ENCODE data around the gene ZMYND8.

Gene ZMYND8

DNA sequence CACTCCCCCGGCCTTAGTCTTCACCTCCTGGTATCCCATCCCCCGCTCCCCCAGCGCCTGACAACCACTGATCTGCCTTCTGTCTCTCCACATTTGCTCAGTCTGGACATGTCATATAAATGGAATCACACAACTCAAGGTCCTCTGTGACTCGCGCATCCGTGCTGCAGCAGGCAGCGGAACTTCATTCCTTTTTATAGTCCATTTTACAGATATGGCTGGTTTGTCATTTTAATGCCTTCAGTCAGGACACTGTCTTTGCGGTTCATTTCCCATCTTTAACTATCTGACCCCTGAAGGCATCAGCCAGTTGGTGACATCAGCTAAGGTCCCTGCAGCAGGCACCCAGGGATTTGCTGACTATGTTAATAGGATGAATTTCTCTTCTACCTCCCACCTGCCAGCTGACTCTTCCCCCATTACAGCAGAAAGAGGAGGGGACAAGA, 125.7 kb downstream of the ZMYND8 start:
- no peak overlapping the region for H3K27ac ChIP-seq (replicated peaks; ENCODE audit: low read length)
- no peak for DNase-seq (ENCODE audit: low spot score)
- peaks cover 0 to 4% of the 10 kb centered on the region in 2 donors for H3K4me1 ChIP-seq (ENCODE audit: control insufficient read depth in 2 of 2, insufficient read depth in 1 of 2, low read depth in 1 of 2, low read length in 2 of 2)

GRCh38 chr20:47228654-47229053, 127.8 kb downstream of the ZMYND8 start:
- Histone ChIP-seq H3K14ac (ENCODE audit: low read length) (no peak overlapping the region), H2AK5ac (ENCODE audit: low read depth, low read length) (no peak overlapping the region), H3K9ac (ENCODE audit: low read depth, low read length, poor library complexity) (no peak overlapping the region), H3K36me3 (replicated peaks in 1 of 2; ENCODE audit: control insufficient read depth in 2 of 2, insufficient read depth in 2 of 2, low read length in 2 of 2) (peaks cover 43 to 100% of the 10 kb centered on the region in 2 donors), H2BK15ac (ENCODE audit: low read length) (no peak overlapping the region), H3K18ac (ENCODE audit: low read length) (no peak overlapping the region), H2BK5ac (ENCODE audit: low read length) (no peak overlapping the region), H3K4me1 (ENCODE audit: control insufficient read depth in 2 of 2, insufficient read depth in 1 of 2, low read depth in 1 of 2, low read length in 2 of 2) (peaks cover 0 to 4% of the 10 kb centered on the region in 2 donors), H2BK120ac (ENCODE audit: low read depth, low read length) (no peak overlapping the region), H3K9me3 (replicated peaks in 1 of 2; ENCODE audit: control insufficient read depth in 2 of 2, insufficient read depth in 1 of 2, low read depth in 1 of 2, low read length in 2 of 2) (no peaks in the 10 kb centered on the region), H2AFZ (ENCODE audit: low read length) (no peak overlapping the region), H4K8ac (ENCODE audit: low read depth, low read length) (no peak overlapping the region), H3K23ac (ENCODE audit: low read depth, low read length, poor library complexity) (no peak overlapping the region), H3K4ac (ENCODE audit: low read length) (no peak overlapping the region), H3K4me3 (ENCODE audit: low read length in 2 of 2) (no peak overlapping the region), H4K91ac (ENCODE audit: low read depth, low read length, poor library complexity) (no peak overlapping the region), H3K27me3 (ENCODE audit: control insufficient read depth in 3 of 3, insufficient read depth in 3 of 3, low read depth in 1 of 3, low read length in 3 of 3) (no peaks in the 10 kb centered on the region), H2BK12ac (ENCODE audit: low read length) (no peak overlapping the region), H3K4me2 (ENCODE audit: insufficient read depth, low read length, poor library complexity, severe bottlenecking) (no peak overlapping the region), H3K79me1 (ENCODE audit: low read depth, low read length) (peaks cover 2% of the 10 kb centered on the region), H3K27ac (replicated peaks; ENCODE audit: low read length) (no peak overlapping the region)
- WGBS, 2 donors (ENCODE audit: extremely low coverage in 2 of 2, insufficient read length in 2 of 2, insufficient replicate concordance in 1 of 2) = no CpG with 5 or more reads among the region's 5 CpGs
- no peak for DNase-seq (ENCODE audit: low spot score)

More for the DNA sequence above, 125.7 kb downstream of the ZMYND8 start:
- Histone ChIP-seq H2AK5ac (ENCODE audit: low read depth, low read length) (no peak overlapping the region), H2BK15ac (ENCODE audit: low read length) (no peak overlapping the region), H3K4me2 (ENCODE audit: insufficient read depth, low read length, poor library complexity, severe bottlenecking) (no peak overlapping the region), H3K9me3 (replicated peaks in 1 of 2; ENCODE audit: control insufficient read depth in 2 of 2, insufficient read depth in 1 of 2, low read depth in 1 of 2, low read length in 2 of 2) (no peaks in the 10 kb centered on the region), H2BK5ac (ENCODE audit: low read length) (no peak overlapping the region), H3K79me1 (ENCODE audit: low read depth, low read length) (peaks cover 2% of the 10 kb centered on the region), H3K14ac (ENCODE audit: low read length) (no peak overlapping the region), H3K27me3 (ENCODE audit: control insufficient read depth in 3 of 3, insufficient read depth in 3 of 3, low read depth in 1 of 3, low read length in 3 of 3) (no peaks in the 10 kb centered on the region), H2AFZ (ENCODE audit: low read length) (no peak overlapping the region), H3K23ac (ENCODE audit: low read depth, low read length, poor library complexity) (no peak overlapping the region), H3K4ac (ENCODE audit: low read length) (no peak overlapping the region), H2BK120ac (ENCODE audit: low read depth, low read length) (no peak overlapping the region), H3K4me3 (ENCODE audit: low read length in 2 of 2) (no peak overlapping the region), H4K8ac (ENCODE audit: low read depth, low read length) (no peak overlapping the region), H2BK12ac (ENCODE audit: low read length) (no peak overlapping the region), H3K18ac (ENCODE audit: low read length) (no peak overlapping the region), H3K9ac (ENCODE audit: low read depth, low read length, poor library complexity) (no peak overlapping the region), H3K36me3 (replicated peaks in 1 of 2; ENCODE audit: control insufficient read depth in 2 of 2, insufficient read depth in 2 of 2, low read length in 2 of 2) (peaks cover 45 to 100% of the 10 kb centered on the region in 2 donors), H4K91ac (ENCODE audit: low read depth, low read length, poor library complexity) (no peak overlapping the region)
- no CpG with 5 or more reads among the region's 8 CpGs for WGBS, 2 donors (ENCODE audit: extremely low coverage in 2 of 2, insufficient read length in 2 of 2, insufficient replicate concordance in 1 of 2)

- Histone ChIP-seq H3K18ac (ENCODE audit: low read length) (no peak overlapping the region), H2AFZ (ENCODE audit: low read length) (no peak overlapping the region), H3K36me3 (replicated peaks in 1 of 2; ENCODE audit: control insufficient read depth in 2 of 2, insufficient read depth in 2 of 2, low read length in 2 of 2) (peaks cover 42 to 100% of the 10 kb centered on the region in 2 donors), H3K23ac (ENCODE audit: low read depth, low read length, poor library complexity) (no peak overlapping the region), H3K79me1 (ENCODE audit: low read depth, low read length) (peaks cover 2% of the 10 kb centered on the region), H2BK12ac (ENCODE audit: low read length) (no peak overlapping the region), H3K27ac (replicated peaks; ENCODE audit: low read length) (no peak overlapping the region), H2BK120ac (ENCODE audit: low read depth, low read length) (no peak overlapping the region), H4K91ac (ENCODE audit: low read depth, low read length, poor library complexity) (no peak overlapping the region), H3K9me3 (replicated peaks in 1 of 2; ENCODE audit: control insufficient read depth in 2 of 2, insufficient read depth in 1 of 2, low read depth in 1 of 2, low read length in 2 of 2) (no peaks in the 10 kb centered on the region), H3K4me2 (ENCODE audit: insufficient read depth, low read length, poor library complexity, severe bottlenecking) (no peak overlapping the region), H2AK5ac (ENCODE audit: low read depth, low read length) (no peak overlapping the region), H3K9ac (ENCODE audit: low read depth, low read length, poor library complexity) (no peak overlapping the region), H2BK5ac (ENCODE audit: low read length) (no peak overlapping the region), H3K4ac (ENCODE audit: low read length) (no peak overlapping the region), H3K4me3 (ENCODE audit: low read length in 2 of 2) (no peak overlapping the region), H3K4me1 (ENCODE audit: control insufficient read depth in 2 of 2, insufficient read depth in 1 of 2, low read depth in 1 of 2, low read length in 2 of 2) (peaks cover 0 to 2% of the 10 kb centered on the region in 2 donors), H3K14ac (ENCODE audit: low read length) (no peak overlapping the region), H3K27me3 (ENCODE audit: control insufficient read depth in 3 of 3, insufficient read depth in 3 of 3, low read depth in 1 of 3, low read length in 3 of 3) (no peaks in the 10 kb centered on the region), H4K8ac (ENCODE audit: low read depth, low read length) (no peak overlapping the region), H2BK15ac (ENCODE audit: low read length) (no peak overlapping the region)
- DNase-seq (ENCODE audit: low spot score) = no peak
- WGBS, 2 donors (ENCODE audit: extremely low coverage in 2 of 2, insufficient read length in 2 of 2, insufficient replicate concordance in 1 of 2) = no CpG with 5 or more reads among the region's 9 CpGs
These were observed 128.9 kb downstream of the ZMYND8 start for GRCh38 chr20:47227576-47227975.

DNA sequence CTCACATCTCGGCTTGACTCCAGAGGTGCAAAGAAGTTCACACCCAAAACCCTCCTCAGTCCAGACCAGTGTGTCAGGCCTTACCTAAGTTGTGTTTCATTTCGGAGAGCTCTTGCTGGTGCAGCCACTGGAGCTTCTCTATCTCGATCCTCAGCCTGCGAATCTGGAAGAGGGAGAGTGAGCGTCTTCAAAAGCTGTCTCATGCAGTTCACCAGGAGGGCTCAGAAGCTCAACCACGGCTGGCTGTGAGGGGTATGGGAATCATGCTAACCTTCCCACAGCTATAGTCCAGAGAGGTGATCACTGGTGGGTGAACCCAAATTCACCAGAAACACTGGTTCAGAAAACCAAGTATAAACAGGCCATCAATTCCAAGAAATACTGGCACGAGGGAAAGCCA, 129.4 kb downstream of the ZMYND8 start:
- peaks cover 43 to 100% of the 10 kb centered on the region in 2 donors for H3K36me3 ChIP-seq (replicated peaks in 1 of 2; ENCODE audit: control insufficient read depth in 2 of 2, insufficient read depth in 2 of 2, low read length in 2 of 2)
- no peak overlapping the region for H2BK120ac ChIP-seq (ENCODE audit: low read depth, low read length)
- no peak overlapping the region for H2AK5ac ChIP-seq (ENCODE audit: low read depth, low read length)
- H3K9ac ChIP-seq (ENCODE audit: low read depth, low read length, poor library complexity) = no peak overlapping the region
- no peak overlapping the region for H2BK5ac ChIP-seq (ENCODE audit: low read length)
- no peak overlapping the region for H2BK12ac ChIP-seq (ENCODE audit: low read length)
- H3K4me1 ChIP-seq (ENCODE audit: control insufficient read depth in 2 of 2, insufficient read depth in 1 of 2, low read depth in 1 of 2, low read length in 2 of 2) = peaks cover 0 to 2% of the 10 kb centered on the region in 2 donors
- no peak overlapping the region for H3K4me2 ChIP-seq (ENCODE audit: insufficient read depth, low read length, poor library complexity, severe bottlenecking)
- H3K4ac ChIP-seq (ENCODE audit: low read length) = no peak overlapping the region
- H2BK15ac ChIP-seq (ENCODE audit: low read length) = no peak overlapping the region
- H3K23ac ChIP-seq (ENCODE audit: low read depth, low read length, poor library complexity) = no peak overlapping the region
- no peak for DNase-seq (ENCODE audit: low spot score)
- WGBS, 2 donors (ENCODE audit: extremely low coverage in 2 of 2, insufficient read length in 2 of 2, insufficient replicate concordance in 1 of 2) = no CpG with 5 or more reads among the region's 7 CpGs
- no peak overlapping the region for H3K18ac ChIP-seq (ENCODE audit: low read length)
- H3K4me3 ChIP-seq (ENCODE audit: low read length in 2 of 2) = no peak overlapping the region
- no peaks in the 10 kb centered on the region for H3K9me3 ChIP-seq (replicated peaks in 1 of 2; ENCODE audit: control insufficient read depth in 2 of 2, insufficient read depth in 1 of 2, low read depth in 1 of 2, low read length in 2 of 2)
- no peaks in the 10 kb centered on the region for H3K27me3 ChIP-seq (ENCODE audit: control insufficient read depth in 3 of 3, insufficient read depth in 3 of 3, low read depth in 1 of 3, low read length in 3 of 3)
- H3K79me1 ChIP-seq (ENCODE audit: low read depth, low read length) = peaks cover 2% of the 10 kb centered on the region
- no peak overlapping the region for H4K8ac ChIP-seq (ENCODE audit: low read depth, low read length)
- no peak overlapping the region for H3K27ac ChIP-seq (replicated peaks; ENCODE audit: low read length)
- H4K91ac ChIP-seq (ENCODE audit: low read depth, low read length, poor library complexity) = no peak overlapping the region
- no peak overlapping the region for H3K14ac ChIP-seq (ENCODE audit: low read length)
- H2AFZ ChIP-seq (ENCODE audit: low read length) = no peak overlapping the region

Data from neuronal stem cell (in vitro differentiated cells).